MCF 10A (cell line): ENCODE results near the gene CST9. TPM values are rescaled to one million over a fixed set of nuclear protein-coding genes. Genes with fewer than 3 reads are reported as not detected.
A peak's percentile ranks its signal among the peaks of the same experiment; 100 is the strongest.

Source experiments
- Bru-seq: library from RNA; stranded (reverse); fragments of 400-500 nt; gene quantifications from one replicate; lab custom pipeline; 2021; lab: Mats Ljungman, UMichigan
- BruChase-seq, 2 experiments: library from RNA; stranded (reverse); fragments of 400-500 nt; gene quantifications; one replicate each; lab custom pipeline; 2021; lab: Mats Ljungman, UMichigan
- BruUV-seq: library from RNA; stranded (reverse); fragments of 400-500 nt; replicated peaks from 2 replicates; lab custom pipeline; 2021; lab: Mats Ljungman, UMichigan
- CTCF ChIA-PET: fragments of 300-600 bp; sonication (Branson Sonifier 250); formaldehyde crosslinking; extraction: SDS; loops from one replicate; lab custom pipeline; 2021; ENCODE audit warnings: antibody characterized with exemption, inconsistent platforms; lab: Yijun Ruan, JAX
- POLR2A ChIA-PET: fragments of 300-600, 350-650 bp; sonication (Branson Sonifier 250); formaldehyde crosslinking; extraction: SDS; loops from one replicate; lab custom pipeline; 2020; ENCODE audit warnings: antibody characterized with exemption, inconsistent platforms; lab: Yijun Ruan, JAX
- DNase-seq: peaks from one replicate; pipeline ENCODE4 v3.0.0-alpha.2; 2018; ENCODE audit not compliant: unreplicated experiment
- H3K27ac Mint-ChIP-seq: one replicate; pipeline ENCODE4 v1.8.0; 2022; ENCODE audit warnings: mild to moderate bottlenecking, low read depth, mixed read lengths; ENCODE audit not compliant: unreplicated experiment
- H3K27me3 Mint-ChIP-seq: one replicate; pipeline ENCODE4 v1.8.0; 2022; ENCODE audit warnings: mixed read lengths; ENCODE audit not compliant: insufficient read depth, unreplicated experiment
- H3K36me3 Mint-ChIP-seq: one replicate; pipeline ENCODE4 v1.8.0; 2022; ENCODE audit warnings: mild to moderate bottlenecking, moderate library complexity, mixed read lengths; ENCODE audit not compliant: insufficient read depth, unreplicated experiment
- H3K4me1 Mint-ChIP-seq: one replicate; pipeline ENCODE4 v1.8.0; 2022; ENCODE audit warnings: mixed read lengths; ENCODE audit not compliant: insufficient read depth, unreplicated experiment
- H3K4me3 Mint-ChIP-seq: one replicate; pipeline ENCODE4 v1.8.0; 2022; ENCODE audit warnings: mild to moderate bottlenecking, moderate library complexity, mixed read lengths; ENCODE audit not compliant: unreplicated experiment
- H3K9me3 Mint-ChIP-seq: one replicate; pipeline ENCODE4 v1.8.0; 2022; ENCODE audit warnings: mixed read lengths; ENCODE audit not compliant: unreplicated experiment
- intact Hi-C: fragments of 100-400 bp; cut with micrococcal nuclease; formaldehyde crosslinking; loops from 2 replicates; pipeline ENCODE4 v1.14.1; 2022
- long read RNA-seq: library from polyadenylated mRNA; stranded (forward); transcript quantifications from one replicate; pipeline ENCODE4 v2.0.0, GENCODE V29; 2022
- total RNA-seq: library from RNA; stranded (reverse); gene quantifications from 2 replicates; pipeline ENCODE4 v1.2.3, GENCODE V29; 2022
- TF ChIP-seq, protein P1 (sequence below): fragments of 200-600 bp; IDR thresholded peaks from one replicate; pipeline ENCODE4 v1.8.0; 2022; ENCODE audit warnings: antibody characterized with exemption, mild to moderate bottlenecking; ENCODE audit not compliant: unreplicated experiment

CST9 gene
- total RNA-seq (not detected in 2 replicates), Bru-seq, nascent RNA (percentile 12 among the genes with signal in this experiment), BruChase-seq, experiment 1, labeled RNA remaining after a 6-hour chase (not detected), BruChase-seq, experiment 2, labeled RNA remaining after a 2-hour chase (percentile 14 among the genes with signal in this experiment)
- long read RNA-seq, result 0 reads

- no TSS peak for BruUV-seq
- no peak within 1 kb of the TSS for H3K4me3 Mint-ChIP-seq
- H3K27ac Mint-ChIP-seq, result peak within 1 kb of the TSS; percentile 58
- ChIA-PET CTCF (interaction anchor here (0.6 to 17.1 kb wide), 43 partner anchors 9 to 1158 kb away, joined by 3 to 541 read pairs (median 5); partner anchors contain the start of genes CST11 and CSTL1), POLR2A (interaction anchor here (1.0 to 1.1 kb wide), 3 partner anchors 17 to 163 kb away, joined by 3 to 5 read pairs (median 4); no protein-coding TSS in a partner anchor)
- no peaks in the 10 kb centered on the region for H3K9me3 Mint-ChIP-seq
- no peaks in the 10 kb centered on the region for H3K4me1 Mint-ChIP-seq
- no peak for DNase-seq
- TF ChIP-seq, protein P1, sequence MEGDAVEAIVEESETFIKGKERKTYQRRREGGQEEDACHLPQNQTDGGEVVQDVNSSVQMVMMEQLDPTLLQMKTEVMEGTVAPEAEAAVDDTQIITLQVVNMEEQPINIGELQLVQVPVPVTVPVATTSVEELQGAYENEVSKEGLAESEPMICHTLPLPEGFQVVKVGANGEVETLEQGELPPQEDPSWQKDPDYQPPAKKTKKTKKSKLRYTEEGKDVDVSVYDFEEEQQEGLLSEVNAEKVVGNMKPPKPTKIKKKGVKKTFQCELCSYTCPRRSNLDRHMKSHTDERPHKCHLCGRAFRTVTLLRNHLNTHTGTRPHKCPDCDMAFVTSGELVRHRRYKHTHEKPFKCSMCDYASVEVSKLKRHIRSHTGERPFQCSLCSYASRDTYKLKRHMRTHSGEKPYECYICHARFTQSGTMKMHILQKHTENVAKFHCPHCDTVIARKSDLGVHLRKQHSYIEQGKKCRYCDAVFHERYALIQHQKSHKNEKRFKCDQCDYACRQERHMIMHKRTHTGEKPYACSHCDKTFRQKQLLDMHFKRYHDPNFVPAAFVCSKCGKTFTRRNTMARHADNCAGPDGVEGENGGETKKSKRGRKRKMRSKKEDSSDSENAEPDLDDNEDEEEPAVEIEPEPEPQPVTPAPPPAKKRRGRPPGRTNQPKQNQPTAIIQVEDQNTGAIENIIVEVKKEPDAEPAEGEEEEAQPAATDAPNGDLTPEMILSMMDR, result no peak
- H3K27me3 Mint-ChIP-seq, result no peaks in the 10 kb centered on the region
- no peaks in the 10 kb centered on the region for H3K36me3 Mint-ChIP-seq
- intact Hi-C loops, result loop anchor here (1.0 kb wide), 2 partner anchors 165 to 915 kb away; no protein-coding TSS in a partner anchor
Measured at GRCh38 chr20:23605867-23606651, at the start of gene CST9. Gene CST9, minus strand, starts transcription at chr20:23605917. Its CDS starts 53 bp downstream, at chr20:23605864.

- Mint-ChIP-seq H3K4me3 (no peak overlapping the region), H3K36me3 (no peaks in the 10 kb centered on the region), H3K9me3 (no peaks in the 10 kb centered on the region), H3K27ac (peak overlapping the region; percentile 35), H3K4me1 (no peaks in the 10 kb centered on the region), H3K27me3 (no peaks in the 10 kb centered on the region)
- no TSS peak for BruUV-seq
- no peak for DNase-seq
- intact Hi-C loops, result no loop called here
- POLR2A ChIA-PET, result interaction anchor here (1.0 to 2.3 kb wide), 2 partner anchors 20 to 25 kb away, joined by 3 to 10 read pairs; no protein-coding TSS in a partner anchor
- CTCF ChIA-PET, result interaction anchor here (0.6 to 7.2 kb wide), 5 partner anchors 9 to 296 kb away, joined by 3 to 74 read pairs (median 5); no protein-coding TSS in a partner anchor
- TF ChIP-seq, protein P1, result no peak
Measured at GRCh38 chr20:23654717-23655116, 49.0 kb upstream of the CST9 start.

GRCh38 chr20:23654000-23654399 is 48.3 kb upstream of the CST9 start:
- no peak overlapping the region for H3K4me3 Mint-ChIP-seq
- H3K27ac Mint-ChIP-seq, result peak overlapping the region; percentile 44
- peak; percentile 25 for DNase-seq
- H3K27me3 Mint-ChIP-seq, result no peaks in the 10 kb centered on the region
- H3K4me1 Mint-ChIP-seq, result no peaks in the 10 kb centered on the region
- no peaks in the 10 kb centered on the region for H3K36me3 Mint-ChIP-seq
- POLR2A ChIA-PET, result interaction anchor here (1.5 to 2.3 kb wide), 3 partner anchors 17 to 31 kb away, joined by 7 to 16 read pairs (median 10); partner anchors contain the start of gene CST3
- BruUV-seq, result no TSS peak
- CTCF ChIA-PET, result interaction anchor here (0.7 to 7.2 kb wide), 5 partner anchors 10 to 47 kb away, joined by 4 to 74 read pairs (median 5); no protein-coding TSS in a partner anchor
- TF ChIP-seq, protein P1, result no peak
- H3K9me3 Mint-ChIP-seq, result no peaks in the 10 kb centered on the region
- intact Hi-C loops, result no loop called here
